ENCODE measurements around the gene MYH6. TPM values are rescaled to one million over a fixed set of nuclear protein-coding genes. Genes with fewer than 3 reads are reported as not detected.

Gene MYH6
- total and polyA plus RNA-seq, 2 donors (not counting 1 experiment from before 2014, with no cell fraction given) = not detected

DNA sequence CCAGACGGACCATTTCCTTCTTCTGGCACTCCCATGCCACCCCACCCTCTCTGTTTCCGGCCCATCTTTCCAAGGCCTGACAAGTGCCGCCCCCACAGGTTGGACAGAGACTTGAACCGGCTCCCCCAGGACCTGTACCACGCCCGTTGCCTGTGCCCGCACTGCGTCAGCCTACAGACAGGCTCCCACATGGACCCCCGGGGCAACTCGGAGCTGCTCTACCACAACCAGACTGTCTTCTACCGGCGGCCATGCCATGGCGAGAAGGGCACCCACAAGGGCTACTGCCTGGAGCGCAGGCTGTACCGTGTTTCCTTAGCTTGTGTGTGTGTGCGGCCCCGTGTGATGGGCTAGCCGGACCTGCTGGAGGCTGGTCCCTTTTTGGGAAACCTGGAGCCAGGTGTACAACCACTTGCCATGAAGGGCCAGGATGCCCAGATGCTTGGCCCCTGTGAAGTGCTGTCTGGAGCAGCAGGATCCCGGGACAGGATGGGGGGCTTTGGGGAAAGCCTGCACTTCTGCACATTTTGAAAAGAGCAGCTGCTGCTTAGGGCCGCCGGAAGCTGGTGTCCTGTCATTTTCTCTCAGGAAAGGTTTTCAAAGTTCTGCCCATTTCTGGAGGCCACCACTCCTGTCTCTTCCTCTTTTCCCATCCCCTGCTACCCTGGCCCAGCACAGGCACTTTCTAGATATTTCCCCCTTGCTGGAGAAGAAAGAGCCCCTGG, 32.4 kb downstream of the MYH6 start:
- no peak for DNase-seq

DNA sequence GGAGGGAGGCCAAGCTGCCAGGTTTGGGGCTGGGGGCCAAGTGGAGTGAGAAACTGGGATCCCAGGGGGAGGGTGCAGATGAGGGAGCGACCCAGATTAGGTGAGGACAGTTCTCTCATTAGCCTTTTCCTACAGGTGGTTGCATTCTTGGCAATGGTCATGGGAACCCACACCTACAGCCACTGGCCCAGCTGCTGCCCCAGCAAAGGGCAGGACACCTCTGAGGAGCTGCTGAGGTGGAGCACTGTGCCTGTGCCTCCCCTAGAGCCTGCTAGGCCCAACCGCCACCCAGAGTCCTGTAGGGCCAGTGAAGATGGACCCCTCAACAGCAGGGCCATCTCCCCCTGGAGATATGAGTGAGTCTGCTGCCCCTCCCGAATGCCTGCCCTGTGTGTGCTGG, 35.0 kb downstream of the MYH6 start:
- Histone ChIP-seq H3K4me2 (replicated peaks; ENCODE audit: low read depth, low read length, poor library complexity, severe bottlenecking) (no peak overlapping the region), H2AFZ (ENCODE audit: insufficient read depth, low read depth, low read length, poor library complexity, severe bottlenecking) (no peak overlapping the region), H4K20me1 (ENCODE audit: control insufficient read depth, insufficient read depth, low read length, poor library complexity, severe bottlenecking) (no peaks in the 10 kb centered on the region), H3K27me3 (replicated peaks in 1 of 4; ENCODE audit: control extremely low read depth in 1 of 4, control insufficient read depth in 3 of 4, insufficient read depth in 4 of 4, low read length in 3 of 4) (peaks cover 0 to 3% (median 2%) of the 10 kb centered on the region in 4 experiments), H3K4me3 (ENCODE audit: control extremely low read depth in 1 of 5, extremely low read depth in 1 of 5, insufficient read depth in 1 of 5, low read depth in 2 of 5, low read length in 4 of 5) (no peak overlapping the region), H3K4me1 (ENCODE audit: control insufficient read depth in 2 of 2, insufficient read depth in 2 of 2, low read length in 2 of 2) (no peaks in the 10 kb centered on the region), H3K79me2 (ENCODE audit: control insufficient read depth, insufficient read depth, low read length) (no peaks in the 10 kb centered on the region), H3K9me3 (ENCODE audit: control extremely low read depth in 1 of 3, control insufficient read depth in 2 of 3, insufficient read depth in 1 of 3, low read length in 2 of 3) (no peaks in the 10 kb centered on the region), H3K9ac (ENCODE audit: low read length) (no peak overlapping the region), H3K27ac (ENCODE audit: low read length in 2 of 2) (no peak overlapping the region), H3K36me3 (replicated peaks in 1 of 2; ENCODE audit: control extremely low read depth in 1 of 2, control insufficient read depth in 1 of 2, extremely low read depth in 1 of 2, insufficient read depth in 2 of 2, low read length in 1 of 2) (no peaks in the 10 kb centered on the region)
- Mint-ChIP-seq H3K27ac (no peak overlapping the region), H3K9me3 (ENCODE audit: insufficient read depth) (no peaks in the 10 kb centered on the region), H3K27me3 (peaks cover 17% of the 10 kb centered on the region), H3K4me3 (no peak overlapping the region), H3K4me1 (no peaks in the 10 kb centered on the region)
- ATAC-seq (ENCODE audit: low read depth) (no peak), DNase-seq (no peak)
- intact Hi-C loops (cut with micrococcal nuclease) = no loop called here
- TF ChIP-seq EZH2 (IDR thresholded peaks at IDR 0.05; ENCODE audit: borderline replicate concordance, insufficient read depth, low read depth, low read length, poor library complexity, severe bottlenecking) = no peak
- TF ChIP-seq, protein P1, sequence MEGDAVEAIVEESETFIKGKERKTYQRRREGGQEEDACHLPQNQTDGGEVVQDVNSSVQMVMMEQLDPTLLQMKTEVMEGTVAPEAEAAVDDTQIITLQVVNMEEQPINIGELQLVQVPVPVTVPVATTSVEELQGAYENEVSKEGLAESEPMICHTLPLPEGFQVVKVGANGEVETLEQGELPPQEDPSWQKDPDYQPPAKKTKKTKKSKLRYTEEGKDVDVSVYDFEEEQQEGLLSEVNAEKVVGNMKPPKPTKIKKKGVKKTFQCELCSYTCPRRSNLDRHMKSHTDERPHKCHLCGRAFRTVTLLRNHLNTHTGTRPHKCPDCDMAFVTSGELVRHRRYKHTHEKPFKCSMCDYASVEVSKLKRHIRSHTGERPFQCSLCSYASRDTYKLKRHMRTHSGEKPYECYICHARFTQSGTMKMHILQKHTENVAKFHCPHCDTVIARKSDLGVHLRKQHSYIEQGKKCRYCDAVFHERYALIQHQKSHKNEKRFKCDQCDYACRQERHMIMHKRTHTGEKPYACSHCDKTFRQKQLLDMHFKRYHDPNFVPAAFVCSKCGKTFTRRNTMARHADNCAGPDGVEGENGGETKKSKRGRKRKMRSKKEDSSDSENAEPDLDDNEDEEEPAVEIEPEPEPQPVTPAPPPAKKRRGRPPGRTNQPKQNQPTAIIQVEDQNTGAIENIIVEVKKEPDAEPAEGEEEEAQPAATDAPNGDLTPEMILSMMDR (IDR thresholded peaks at IDR 0.05) = no peak
- ChIA-PET CTCF (interaction anchor here (1.9 kb wide), 1 partner anchor 12 kb away, joined by 4 read pairs; no protein-coding TSS in a partner anchor), POLR2A (no interaction called here)
- WGBS (ENCODE audit: insufficient coverage) = 96% methylated on average over 3 of the region's 3 CpGs

More for the DNA sequence above, 32.4 kb downstream of the MYH6 start:
- H3K4me3 Mint-ChIP-seq = no peak overlapping the region
- intact Hi-C loops (cut with micrococcal nuclease) = no loop called here
- H3K27ac Mint-ChIP-seq = no peak overlapping the region
- no peak for ATAC-seq (ENCODE audit: low read depth)
- ChIA-PET CTCF (interaction anchor here (8.7 kb wide), 1 partner anchor 108 kb away, joined by 129 read pairs; no protein-coding TSS in a partner anchor), POLR2A (no interaction called here)
- 96% methylated on average over 20 of the region's 21 CpGs for WGBS (ENCODE audit: insufficient coverage)
- H2AFZ ChIP-seq (ENCODE audit: insufficient read depth, low read depth, low read length, poor library complexity, severe bottlenecking) = no peak overlapping the region
- no peaks in the 10 kb centered on the region for H3K4me1 ChIP-seq (ENCODE audit: control insufficient read depth in 2 of 2, insufficient read depth in 2 of 2, low read length in 2 of 2)
- H3K79me2 ChIP-seq (ENCODE audit: control insufficient read depth, insufficient read depth, low read length) = no peaks in the 10 kb centered on the region
- peaks cover 16% of the 10 kb centered on the region for H3K27me3 Mint-ChIP-seq
- TF ChIP-seq, protein P1 (IDR thresholded peaks at IDR 0.05) = no peak
- no peak for TF ChIP-seq EZH2 (IDR thresholded peaks at IDR 0.05; ENCODE audit: borderline replicate concordance, insufficient read depth, low read depth, low read length, poor library complexity, severe bottlenecking)
- no peaks in the 10 kb centered on the region for H3K9me3 ChIP-seq (ENCODE audit: control extremely low read depth in 1 of 3, control insufficient read depth in 2 of 3, insufficient read depth in 1 of 3, low read length in 2 of 3)
- no peaks in the 10 kb centered on the region for H4K20me1 ChIP-seq (ENCODE audit: control insufficient read depth, insufficient read depth, low read length, poor library complexity, severe bottlenecking)
- H3K36me3 ChIP-seq (replicated peaks in 1 of 2; ENCODE audit: control extremely low read depth in 1 of 2, control insufficient read depth in 1 of 2, extremely low read depth in 1 of 2, insufficient read depth in 2 of 2, low read length in 1 of 2) = no peaks in the 10 kb centered on the region
- H3K27me3 ChIP-seq (replicated peaks in 1 of 4; ENCODE audit: control extremely low read depth in 1 of 4, control insufficient read depth in 3 of 4, insufficient read depth in 4 of 4, low read length in 3 of 4) = peaks cover 0 to 10% (median under 1%) of the 10 kb centered on the region in 4 experiments
- H3K4me2 ChIP-seq (replicated peaks; ENCODE audit: low read depth, low read length, poor library complexity, severe bottlenecking) = no peak overlapping the region
- H3K4me3 ChIP-seq (ENCODE audit: control extremely low read depth in 1 of 5, extremely low read depth in 1 of 5, insufficient read depth in 1 of 5, low read depth in 2 of 5, low read length in 4 of 5) = no peak overlapping the region
- no peak overlapping the region for H3K27ac ChIP-seq (ENCODE audit: low read length in 2 of 2)
- no peaks in the 10 kb centered on the region for H3K9me3 Mint-ChIP-seq (ENCODE audit: insufficient read depth)
- no peak overlapping the region for H3K9ac ChIP-seq (ENCODE audit: low read length)
- H3K4me1 Mint-ChIP-seq = no peaks in the 10 kb centered on the region
